Esophagus squamous epithelium (tissue), 5 donors: ENCODE measurements around the gene EXOSC5. TPM values are rescaled to one million over a fixed set of nuclear protein-coding genes. Genes with fewer than 3 reads are reported as not detected.

ENCODE experiments used
- DNase-seq: peaks from one replicate; lab custom pipeline; 2025; lab: John Stamatoyannopoulos, UW
- H3K27ac ChIP-seq, 4 donors: fragments of 200-600 bp; sonication (generic); one replicate each; pipeline ENCODE4 v1.5.1; 2016 to 2019; ENCODE audit warnings: mild to moderate bottlenecking in 1 of 4
- H3K27me3 ChIP-seq, 4 donors: fragments of 200-600 bp; sonication (generic); 1 replicate in 3 of 4; 2 replicates in 1 of 4; pipeline versions ENCODE4 v1.5.1 to v1.6.0; 2017 to 2021; ENCODE audit warnings: antibody characterized with exemption in 1 of 4
- H3K36me3 ChIP-seq, 3 donors: fragments of 200-600 bp; sonication (generic); one replicate each; pipeline ENCODE4 v1.5.1; 2016 to 2019
- H3K4me1 ChIP-seq, 3 donors: fragments of 200-600 bp; sonication (generic); one replicate each; pipeline ENCODE4 v1.5.1; 2017 to 2019
- H3K4me3 ChIP-seq, 4 donors: fragments of 200-600 bp; sonication (generic); 1 replicate in 3 of 4; 2 replicates in 1 of 4; pipeline ENCODE4 v1.5.1; 2016 to 2019; ENCODE audit warnings: mild to moderate bottlenecking in 2 of 4, moderate library complexity in 1 of 4
- H3K9me3 ChIP-seq, 3 donors: fragments of 200-600 bp; sonication (generic); one replicate each; pipeline ENCODE4 v1.5.1; 2016 to 2019
- CTCF ChIP-seq, 6 experiments: fragments of 450-650 bp in 4 of 6; fragments of 200-600 bp in 2 of 6; sonication (generic) in 2 of 6; IDR thresholded peaks; one replicate each; pipeline ENCODE4 v1.5.1; 2016 to 2019; ENCODE audit warnings: antibody characterized with exemption in 6 of 6, mild to moderate bottlenecking in 4 of 6, moderate library complexity in 4 of 6
- POLR2A ChIP-seq, 4 donors: fragments of 450-650 bp; IDR thresholded peaks; one replicate each; pipeline ENCODE4 v1.6.1; 2017; ENCODE audit warnings: antibody characterized with exemption in 4 of 4, mild to moderate bottlenecking in 4 of 4, moderate library complexity in 3 of 4
- WGBS, 2 donors: methylation state at CpG; one replicate each; pipeline ENCODE4 v1.1.5; 2018; 5-methylcytosine and 5-hydroxymethylcytosine counted together
- intact Hi-C: fragments of 100-400 bp; cut with DNase I; formaldehyde crosslinking; loops from one replicate; pipeline ENCODE4 v1.15.0; 2022
- total RNA-seq, 4 donors: library from RNA; depleted of rRNA; stranded (reverse); fragments of >200 nt; gene quantifications; one replicate each; pipeline ENCODE4 v1.1.0, GENCODE V29; 2016
- donor health status: DM: yes; HTN: yes; CAD: no.

EXOSC5 gene
- total RNA-seq, 4 donors from 2014 or later = 22.4 to 37.0 (median 28.6) TPM

GRCh38 chr19:41364524-41365391 is 32.4 kb downstream of the EXOSC5 start:
- H3K27ac ChIP-seq = peak overlapping the region; percentile 87 to 98 (median 95)
- TF ChIP-seq POLR2A (IDR thresholded peaks at IDR 0.05) (no peak), CTCF (IDR thresholded peaks at IDR 0.05) (no peak)
- no peaks in the 10 kb centered on the region for H3K36me3 ChIP-seq
- intact Hi-C loops = no loop called here
- 71 to 76% methylated on average over 14 of the region's 14 CpGs for WGBS, 2 donors
- H3K4me1 ChIP-seq = peaks cover 3 to 45% (median 22%) of the 10 kb centered on the region in 3 donors
- H3K4me3 ChIP-seq = peak overlapping the region; percentile 53 to 84 (median 68)
- DNase-seq = no peak
- no peaks in the 10 kb centered on the region for H3K9me3 ChIP-seq
- no peaks in the 10 kb centered on the region for H3K27me3 ChIP-seq

- intact Hi-C loops = no loop called here
- H3K36me3 ChIP-seq = no peaks in the 10 kb centered on the region
- TF ChIP-seq POLR2A (IDR thresholded peaks at IDR 0.05) = peak in 3 of 4 donors; percentile 21 to 64 (median 43)
- TF ChIP-seq CTCF (IDR thresholded peaks at IDR 0.05) = peak in 3 of 6 experiments; percentile 5 to 11 (median 5)
- no peaks in the 10 kb centered on the region for H3K9me3 ChIP-seq
- peak within 1 kb of the TSS; percentile 87 to 98 (median 95) for H3K27ac ChIP-seq
- H3K27me3 ChIP-seq = no peaks in the 10 kb centered on the region
- H3K4me1 ChIP-seq = peaks cover 3 to 45% (median 22%) of the 10 kb centered on the region in 3 donors
- DNase-seq = peak; percentile 93
- H3K4me3 ChIP-seq = peak within 1 kb of the TSS; percentile 53 to 84 (median 68)
- 0 to 1% methylated on average over 37 to 42 of the region's 56 CpGs for WGBS, 2 donors
Observed at GRCh38 chr19:41363753-41364523, 33.2 kb downstream of the EXOSC5 start, which contains the start of gene B9D2. B9D2 (minus strand) TSS chr19:41364149; CDS start chr19:41363519, 630 bp downstream.

- 32 to 44% methylated on average over 6 of the region's 6 CpGs for WGBS, 2 donors
- H3K27me3 ChIP-seq = no peaks in the 10 kb centered on the region
Observed at GRCh38 chr19:41363371-41363752, 33.8 kb downstream of the EXOSC5 start.

GRCh38 chr19:41362143-41362847 is 34.9 kb downstream of the EXOSC5 start:
- no peak for DNase-seq
- peak overlapping the region; percentile 87 to 98 (median 95) for H3K27ac ChIP-seq

More at GRCh38 chr19:41363371-41363752, 33.8 kb downstream of the EXOSC5 start:
- H3K9me3 ChIP-seq = no peaks in the 10 kb centered on the region
- TF ChIP-seq CTCF (IDR thresholded peaks at IDR 0.05) = no peak
- TF ChIP-seq POLR2A (IDR thresholded peaks at IDR 0.05) = no peak
- intact Hi-C loops = no loop called here
- peaks cover 3 to 44% (median 22%) of the 10 kb centered on the region in 3 donors for H3K4me1 ChIP-seq
- DNase-seq = no peak
- no peaks in the 10 kb centered on the region for H3K36me3 ChIP-seq
- peak overlapping the region; percentile 53 to 84 (median 68) for H3K4me3 ChIP-seq
- peak overlapping the region; percentile 87 to 98 (median 95) for H3K27ac ChIP-seq

More at GRCh38 chr19:41362143-41362847, 34.9 kb downstream of the EXOSC5 start:
- Histone ChIP-seq H3K9me3 (no peaks in the 10 kb centered on the region), H3K36me3 (no peaks in the 10 kb centered on the region), H3K27me3 (no peaks in the 10 kb centered on the region), H3K4me1 (peaks cover 3 to 38% (median 13%) of the 10 kb centered on the region in 3 donors), H3K4me3 (no peak overlapping the region)
- intact Hi-C loops = no loop called here
- 70 to 76% methylated on average over 10 of the region's 10 CpGs for WGBS, 2 donors
- TF ChIP-seq POLR2A (IDR thresholded peaks at IDR 0.05) (no peak), CTCF (IDR thresholded peaks at IDR 0.05) (no peak)
